HepG2 (cell line): ENCODE results near the gene FBXL22. TPM values are rescaled to one million over a fixed set of nuclear protein-coding genes. Genes with fewer than 3 reads are reported as not detected.

Source experiments
- ATAC-seq: fragments of 200-7000 bp; cut with Tn5 transposase; 3 replicates; pipeline ENCODE4 v1.9.1; 2020; ENCODE audit warnings: mild to moderate bottlenecking, moderate library complexity
- BruUV-seq: library from RNA; stranded (reverse); fragments of 400-500 nt; replicated peaks from 2 replicates; lab custom pipeline; 2021; lab: Mats Ljungman, UMichigan
- CTCF ChIA-PET: fragments of 300-600 bp; formaldehyde crosslinking; extraction: SDS; loops from one replicate; lab custom pipeline; 2021; ENCODE audit warnings: low total read pairs, inconsistent platforms, low intra/inter-chr PET ratio; lab: Yijun Ruan, JAX
- POLR2A ChIA-PET: fragments of 350-600 bp; sonication (Branson Sonifier 250); formaldehyde crosslinking; loops from one replicate; lab custom pipeline; 2020; ENCODE audit warnings: antibody characterized with exemption, inconsistent platforms; lab: Yijun Ruan, JAX
- DNase-seq: peaks from one replicate; pipeline ENCODE4 v3.0.0-alpha.2; 2015; ENCODE audit warnings: low spot score
- FAIRE-seq: peaks from 3 replicates; lab custom pipeline; 2011; peaks lifted over from hg19 to GRCh38; lab: Jason Lieb, UNC
- H2AFZ ChIP-seq: one replicate; pipeline ENCODE4 v1.6.1; 2011; ENCODE audit warnings: low read length, inconsistent platforms
- H3K27ac ChIP-seq: fragments of 300-600 bp; 3 replicates; pipeline ENCODE4 v1.8.0; 2011; ENCODE audit warnings: mixed run types, mild to moderate bottlenecking, mixed read lengths, low read length, inconsistent platforms; ENCODE audit not compliant: insufficient read depth; ENCODE audit errors: extremely low read length
- H3K27me3 ChIP-seq, 2 experiments: fragments of 200-600 bp in 1 of 2; 2 replicates in 1 of 2; 3 replicates in 1 of 2; pipeline versions ENCODE4 v1.6.0 to v1.8.0; 2011; ENCODE audit warnings: low read length in 2 of 2, mild to moderate bottlenecking in 2 of 2, moderate library complexity in 2 of 2, inconsistent platforms in 1 of 2; ENCODE audit not compliant: insufficient read depth in 2 of 2, control insufficient read depth in 1 of 2
- H3K36me3 ChIP-seq, 2 experiments: fragments of 200-600 bp in 1 of 2; replicated peaks in 1 of 2; 2 replicates in 1 of 2; 3 replicates in 1 of 2; pipeline versions ENCODE4 v1.5.1 to v1.8.0; 2011; ENCODE audit warnings: low read length in 2 of 2, inconsistent platforms in 1 of 2; ENCODE audit not compliant: insufficient read depth in 2 of 2, control insufficient read depth in 1 of 2
- H3K4me1 ChIP-seq: 2 replicates; pipeline ENCODE4 v1.5.1; 2012; ENCODE audit warnings: low read length, inconsistent platforms; ENCODE audit not compliant: insufficient read depth
- H3K4me2 ChIP-seq: 2 replicates; pipeline ENCODE4 v1.6.0; 2011; ENCODE audit warnings: low read depth, low read length, inconsistent platforms
- H3K4me3 ChIP-seq, 3 experiments: fragments of 200-600 bp in 1 of 3; sonication (generic), shearing (Covaris generic) in 1 of 3; replicated peaks in 1 of 3; 2 replicates each; pipeline ENCODE4 v1.5.1; 2011 to 2016; ENCODE audit warnings: low read length in 3 of 3, inconsistent platforms in 2 of 3, low read depth in 2 of 3, mild to moderate bottlenecking in 2 of 3, control low read depth in 1 of 3, mixed read lengths in 1 of 3; ENCODE audit not compliant: insufficient read depth in 1 of 3
- H3K79me2 ChIP-seq: one replicate; pipeline ENCODE4 v1.6.1; 2011; ENCODE audit warnings: low read length, inconsistent platforms; ENCODE audit not compliant: insufficient read depth
- H3K9ac ChIP-seq: 2 replicates; pipeline ENCODE4 v1.6.0; 2011; ENCODE audit warnings: mild to moderate bottlenecking, low read depth, low read length, inconsistent platforms; ENCODE audit not compliant: insufficient read depth
- H3K9me3 ChIP-seq: 2 replicates; pipeline ENCODE4 v1.5.1; 2012; ENCODE audit warnings: mild to moderate bottlenecking, low read length
- H4K20me1 ChIP-seq: 2 replicates; pipeline ENCODE4 v1.6.0; 2011; ENCODE audit warnings: inconsistent platforms, mild to moderate bottlenecking, low read length, moderate library complexity; ENCODE audit not compliant: insufficient read depth
- ATF7 ChIP-seq, 2 experiments: fragments of 450-650 bp in 1 of 2; sonication (generic) in 1 of 2; formaldehyde crosslinking in 1 of 2; IDR thresholded peaks; 2 replicates each; pipeline versions ENCODE4 v1.4.0 to v1.6.1; 2016 to 2020; ENCODE audit warnings: antibody characterized with exemption in 1 of 2, mild to moderate bottlenecking in 1 of 2, missing genetic modification reagents in 1 of 2
- CEBPB ChIP-seq: IDR thresholded peaks from 2 replicates; pipeline ENCODE4 v1.6.1; 2011; ENCODE audit warnings: low read depth, low read length, improper control_type of control experiment, borderline replicate concordance
- CREB1 ChIP-seq, 2 experiments: fragments of 450-650 bp in 1 of 2; IDR thresholded peaks; 2 replicates each; pipeline ENCODE4 v1.6.1; 2016 to 2017; ENCODE audit warnings: control low read depth in 1 of 2, mild to moderate bottlenecking in 1 of 2, missing compliant biosample characterization in 1 of 2, missing genetic modification characterization in 1 of 2
- HDAC2 ChIP-seq: sonication (generic); formaldehyde crosslinking; IDR thresholded peaks from 2 replicates; pipeline ENCODE4 v1.4.0; 2020; ENCODE audit warnings: missing genetic modification reagents
- MTF2 ChIP-seq: sonication (generic); formaldehyde crosslinking; IDR thresholded peaks from 2 replicates; pipeline ENCODE4 v1.5.0; 2020; ENCODE audit warnings: missing genetic modification reagents, borderline replicate concordance
- POLR2A ChIP-seq, 2 experiments: IDR thresholded peaks; 2 replicates each; pipeline ENCODE4 v1.6.1; 2011; ENCODE audit warnings: low read depth in 2 of 2, low read length in 2 of 2, mild to moderate bottlenecking in 1 of 2, moderate library complexity in 1 of 2; ENCODE audit not compliant: insufficient read depth in 1 of 2
- RBM22 ChIP-seq: fragments of 200-400 bp; formaldehyde crosslinking; optimal IDR thresholded peaks from 2 replicates; pipeline ENCODE3; 2017; ENCODE audit warnings: mild to moderate bottlenecking, low read length, moderate library complexity
- SOX6 ChIP-seq, 2 experiments: fragments of 450-650 bp in 1 of 2; sonication (generic) in 1 of 2; formaldehyde crosslinking in 1 of 2; IDR thresholded peaks; 2 replicates each; pipeline versions ENCODE4 v1.4.0 to v1.6.1; 2017 to 2020; ENCODE audit warnings: antibody characterized with exemption in 1 of 2, mild to moderate bottlenecking in 1 of 2, missing genetic modification reagents in 1 of 2
- WGBS: methylation state at CpG from one replicate; pipeline ENCODE4 v1.1.6; 2017; ENCODE audit warnings: low lambda C conversion rate; 5-methylcytosine and 5-hydroxymethylcytosine counted together
- in situ Hi-C: cut with HindIII; loops from 2 replicates; pipeline ENCODE4 v1.10.0; 2017; ENCODE audit warnings: low pct_unique_long_range_greater_than_20kb; ENCODE audit not compliant: extremely low pct_ligation_motif_present
- intact Hi-C: fragments of 100-400 bp; cut with micrococcal nuclease; formaldehyde crosslinking; loops from one replicate; pipeline ENCODE4 v1.10.0; 2022; ENCODE audit not compliant: unreplicated experiment
- polyA plus RNA-seq, 8 experiments: library from polyadenylated mRNA; depleted of rRNA in 3 of 8; stranded (reverse) in 7 of 8; unstranded in 1 of 8; fragments of >200 nt; fragmentation: Illumina TruSeq in 4 of 8; extraction: Trizol in 4 of 8; gene quantifications; 2 replicates each; pipeline versions ENCODE4 v1.2.1 to v1.2.3, GENCODE V29; 2011 to 2016; ENCODE audit warnings: low read depth in 4 of 8, missing spikeins in 1 of 8, mixed read lengths in 1 of 8; ENCODE audit not compliant: insufficient read depth in 1 of 8
- total RNA-seq, 5 experiments: library from RNA; depleted of rRNA; stranded (reverse); fragments of >200 nt; fragmentation: Illumina TruSeq; extraction: Trizol; gene quantifications; 2 replicates each; pipeline ENCODE4 v1.2.3, GENCODE V29; 2016; ENCODE audit warnings: low read depth in 1 of 5
- TF ChIP-seq, protein P1 (sequence below): sonication (generic); formaldehyde crosslinking; IDR thresholded peaks from 2 replicates; pipeline ENCODE4 v1.4.0; 2020; ENCODE audit warnings: missing genetic modification reagents, borderline replicate concordance

The FBXL22 gene
- total and polyA plus RNA-seq, 2 of the 13 experiments (the other 11 are each of a cell fraction or from before 2014, with no cell fraction given): 0.15 to 0.33 TPM

DNA sequence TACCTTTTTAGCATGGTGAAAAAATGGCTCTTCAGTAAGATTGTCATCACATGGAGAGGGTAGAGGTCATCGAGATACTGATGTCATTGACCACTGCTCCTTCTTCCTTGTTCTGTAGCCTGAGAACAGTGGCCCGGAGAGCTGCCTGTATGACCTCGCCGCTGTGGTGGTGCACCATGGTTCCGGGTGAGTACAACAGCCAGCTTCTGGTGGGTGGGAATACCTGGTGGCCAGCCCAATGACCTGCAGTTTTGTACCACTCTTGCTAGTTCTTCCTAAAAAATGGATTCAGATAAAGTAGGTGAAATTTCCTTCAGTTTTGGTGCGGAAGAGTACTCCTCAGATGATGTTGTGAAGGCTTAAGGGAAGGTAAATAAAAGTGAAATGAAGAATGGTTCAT is 8.4 kb upstream of the FBXL22 start:
- intact Hi-C loops (no loop called here), in situ Hi-C loops (no loop called here)
- BruUV-seq: no TSS peak
- no peak for TF ChIP-seq MTF2
- no peak for TF ChIP-seq SOX6 (IDR thresholded peaks at IDR 0.05)
- no peak for TF ChIP-seq SOX6 (CRISPR knock-in tag; IDR thresholded peaks at IDR 0.05)
- TF ChIP-seq HDAC2 (CRISPR knock-in tag): no peak
- no peak for TF ChIP-seq CEBPB
- Histone ChIP-seq H4K20me1 (no peaks in the 10 kb centered on the region), H3K4me1 (peaks cover 15% of the 10 kb centered on the region), H3K4me3 (no peak overlapping the region), H3K4me2 (no peak overlapping the region), H3K9me3 (no peaks in the 10 kb centered on the region), H3K9ac (no peak overlapping the region), H3K79me2 (no peaks in the 10 kb centered on the region), H3K36me3 (peaks cover 13 to 57% of the 10 kb centered on the region in 2 experiments), H2AFZ (no peak overlapping the region), H3K27ac (no peak overlapping the region), H3K27me3 (no peaks in the 10 kb centered on the region)
- POLR2A ChIA-PET: no interaction called here
- 98% methylated on average over 6 of the region's 6 CpGs for WGBS
- CTCF ChIA-PET: no interaction called here
- no peak for DNase-seq
- FAIRE-seq: no peak
- no peak for ATAC-seq

DNA sequence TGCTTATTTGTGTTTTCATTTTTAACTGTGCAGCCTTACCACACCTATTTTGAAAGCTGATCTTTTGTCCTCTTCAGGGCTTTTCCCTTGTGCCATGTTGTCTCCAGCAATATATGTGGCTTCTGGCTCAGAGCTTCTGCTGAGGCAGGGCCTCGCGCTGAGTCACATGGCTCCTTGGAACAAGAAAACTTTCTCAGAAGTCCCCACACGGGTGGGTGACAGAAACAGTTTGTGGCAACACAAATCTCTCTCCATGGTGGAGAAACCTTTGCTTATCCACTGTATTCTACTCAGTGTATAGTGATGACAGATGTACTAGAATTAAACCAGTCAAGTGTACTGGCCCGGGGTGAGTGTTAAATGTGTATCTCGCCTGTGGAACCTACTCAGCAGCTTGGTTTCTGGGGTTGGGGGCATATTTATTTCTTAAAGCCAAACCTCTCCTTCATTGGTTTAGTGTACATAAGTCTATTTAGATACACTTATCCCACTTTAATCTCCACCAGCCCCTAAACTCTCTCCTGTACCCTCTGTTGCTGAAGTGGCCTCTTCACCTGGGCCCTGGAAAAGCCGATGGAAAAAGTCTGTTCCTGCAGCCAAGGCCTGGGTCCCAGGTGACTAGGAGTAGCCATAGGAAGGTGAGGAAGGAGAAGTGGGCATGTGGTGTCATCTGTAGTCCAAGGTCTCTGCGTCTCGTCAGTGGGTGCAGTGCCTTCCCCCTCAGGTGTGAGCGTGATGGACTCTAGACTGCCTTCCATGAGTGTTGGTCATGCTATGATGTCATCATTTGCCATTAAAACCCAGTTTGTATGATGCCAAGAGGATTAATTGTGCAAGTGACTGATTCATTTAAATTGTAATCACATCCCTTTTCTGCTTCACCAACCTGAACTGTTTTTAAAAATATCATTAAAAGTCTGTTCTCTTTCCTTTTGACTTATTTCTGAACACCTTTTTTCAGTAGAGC is 3.2 kb upstream of the FBXL22 start:
- Histone ChIP-seq H4K20me1 (no peaks in the 10 kb centered on the region), H3K4me3 (no peak overlapping the region), H3K79me2 (no peaks in the 10 kb centered on the region), H3K9me3 (no peaks in the 10 kb centered on the region), H2AFZ (no peak overlapping the region), H3K36me3 (peaks cover 12 to 38% of the 10 kb centered on the region in 2 experiments), H3K27ac (no peak overlapping the region), H3K4me1 (peaks cover 38% of the 10 kb centered on the region)
- intact Hi-C loops: no loop called here
- CTCF ChIA-PET: no interaction called here
- POLR2A ChIA-PET: no interaction called here
- in situ Hi-C loops: loop anchor here (5.0 kb wide), 1 partner anchor 127 kb away; no protein-coding TSS in a partner anchor
- no TSS peak for BruUV-seq
- 87% methylated on average over 9 of the region's 9 CpGs for WGBS
- TF ChIP-seq CREB1 (IDR thresholded peaks at IDR 0.05) (peak; percentile 82), CREB1 (CRISPR knock-in tag; IDR thresholded peaks at IDR 0.05) (no peak), POLR2A (IDR thresholded peaks at IDR 0.05; ENCODE audit: insufficient read depth in 1 of 2, low read depth in 2 of 2, low read length in 2 of 2) (0 out of 4 replicates have a peak, but pooled peaks of 1 of the 2 experiments have one; percentile 22), ATF7 (IDR thresholded peaks at IDR 0.05) (peak; percentile 92), ATF7 (CRISPR knock-in tag; IDR thresholded peaks at IDR 0.05) (no peak), RBM22 (peak; percentile 62)
- TF ChIP-seq, protein P1, sequence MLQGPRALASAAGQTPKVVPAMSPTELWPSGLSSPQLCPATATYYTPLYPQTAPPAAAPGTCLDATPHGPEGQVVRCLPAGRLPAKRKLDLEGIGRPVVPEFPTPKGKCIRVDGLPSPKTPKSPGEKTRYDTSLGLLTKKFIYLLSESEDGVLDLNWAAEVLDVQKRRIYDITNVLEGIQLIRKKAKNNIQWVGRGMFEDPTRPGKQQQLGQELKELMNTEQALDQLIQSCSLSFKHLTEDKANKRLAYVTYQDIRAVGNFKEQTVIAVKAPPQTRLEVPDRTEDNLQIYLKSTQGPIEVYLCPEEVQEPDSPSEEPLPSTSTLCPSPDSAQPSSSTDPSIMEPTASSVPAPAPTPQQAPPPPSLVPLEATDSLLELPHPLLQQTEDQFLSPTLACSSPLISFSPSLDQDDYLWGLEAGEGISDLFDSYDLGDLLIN: no peak
- TF ChIP-seq, all 625 proteins: peak for 4
- no peak overlapping the region for H3K4me2 ChIP-seq
- no peaks in the 10 kb centered on the region for H3K27me3 ChIP-seq
- no peak for FAIRE-seq
- DNase-seq: no peak
- H3K9ac ChIP-seq: no peak overlapping the region
- ATAC-seq: no peak
